MCF 10A (cell line): Measurements from ENCODE around the gene GRAMD4. TPM values are rescaled to one million over a fixed set of nuclear protein-coding genes. Genes with fewer than 3 reads are reported as not detected.

Source experiments
- BruUV-seq: library from RNA; stranded (reverse); fragments of 400-500 nt; replicated peaks from 2 replicates; lab custom pipeline; 2021; lab: Mats Ljungman, UMichigan
- CTCF ChIA-PET: fragments of 300-600 bp; sonication (Branson Sonifier 250); formaldehyde crosslinking; extraction: SDS; loops from one replicate; lab custom pipeline; 2021; ENCODE audit warnings: antibody characterized with exemption, inconsistent platforms; lab: Yijun Ruan, JAX
- POLR2A ChIA-PET: fragments of 300-600, 350-650 bp; sonication (Branson Sonifier 250); formaldehyde crosslinking; extraction: SDS; loops from one replicate; lab custom pipeline; 2020; ENCODE audit warnings: antibody characterized with exemption, inconsistent platforms; lab: Yijun Ruan, JAX
- DNase-seq: peaks from one replicate; pipeline ENCODE4 v3.0.0-alpha.2; 2018; ENCODE audit not compliant: unreplicated experiment
- H3K27ac Mint-ChIP-seq: one replicate; pipeline ENCODE4 v1.8.0; 2022; ENCODE audit warnings: mild to moderate bottlenecking, low read depth, mixed read lengths; ENCODE audit not compliant: unreplicated experiment
- H3K27me3 Mint-ChIP-seq: one replicate; pipeline ENCODE4 v1.8.0; 2022; ENCODE audit warnings: mixed read lengths; ENCODE audit not compliant: insufficient read depth, unreplicated experiment
- H3K36me3 Mint-ChIP-seq: one replicate; pipeline ENCODE4 v1.8.0; 2022; ENCODE audit warnings: mild to moderate bottlenecking, moderate library complexity, mixed read lengths; ENCODE audit not compliant: insufficient read depth, unreplicated experiment
- H3K4me1 Mint-ChIP-seq: one replicate; pipeline ENCODE4 v1.8.0; 2022; ENCODE audit warnings: mixed read lengths; ENCODE audit not compliant: insufficient read depth, unreplicated experiment
- H3K4me3 Mint-ChIP-seq: one replicate; pipeline ENCODE4 v1.8.0; 2022; ENCODE audit warnings: mild to moderate bottlenecking, moderate library complexity, mixed read lengths; ENCODE audit not compliant: unreplicated experiment
- H3K9me3 Mint-ChIP-seq: one replicate; pipeline ENCODE4 v1.8.0; 2022; ENCODE audit warnings: mixed read lengths; ENCODE audit not compliant: unreplicated experiment
- intact Hi-C: fragments of 100-400 bp; cut with micrococcal nuclease; formaldehyde crosslinking; loops from 2 replicates; pipeline ENCODE4 v1.14.1; 2022
- total RNA-seq: library from RNA; stranded (reverse); gene quantifications from 2 replicates; pipeline ENCODE4 v1.2.3, GENCODE V29; 2022
- TF ChIP-seq, protein P1 (sequence below): fragments of 200-600 bp; IDR thresholded peaks from one replicate; pipeline ENCODE4 v1.8.0; 2022; ENCODE audit warnings: antibody characterized with exemption, mild to moderate bottlenecking; ENCODE audit not compliant: unreplicated experiment

Gene GRAMD4
- total RNA-seq, 1 experiment from 2014 or later = 15.6 TPM

GRCh38 chr22:46606886-46607285 is 13.3 kb upstream of the GRAMD4 start:
- no peaks in the 10 kb centered on the region for H3K4me1 Mint-ChIP-seq
- H3K27me3 Mint-ChIP-seq = no peaks in the 10 kb centered on the region
- intact Hi-C loops = no loop called here
- peaks cover 9% of the 10 kb centered on the region for H3K36me3 Mint-ChIP-seq
- no peaks in the 10 kb centered on the region for H3K9me3 Mint-ChIP-seq
- no peak overlapping the region for H3K27ac Mint-ChIP-seq
- H3K4me3 Mint-ChIP-seq = no peak overlapping the region
- BruUV-seq = no TSS peak
- TF ChIP-seq, protein P1, sequence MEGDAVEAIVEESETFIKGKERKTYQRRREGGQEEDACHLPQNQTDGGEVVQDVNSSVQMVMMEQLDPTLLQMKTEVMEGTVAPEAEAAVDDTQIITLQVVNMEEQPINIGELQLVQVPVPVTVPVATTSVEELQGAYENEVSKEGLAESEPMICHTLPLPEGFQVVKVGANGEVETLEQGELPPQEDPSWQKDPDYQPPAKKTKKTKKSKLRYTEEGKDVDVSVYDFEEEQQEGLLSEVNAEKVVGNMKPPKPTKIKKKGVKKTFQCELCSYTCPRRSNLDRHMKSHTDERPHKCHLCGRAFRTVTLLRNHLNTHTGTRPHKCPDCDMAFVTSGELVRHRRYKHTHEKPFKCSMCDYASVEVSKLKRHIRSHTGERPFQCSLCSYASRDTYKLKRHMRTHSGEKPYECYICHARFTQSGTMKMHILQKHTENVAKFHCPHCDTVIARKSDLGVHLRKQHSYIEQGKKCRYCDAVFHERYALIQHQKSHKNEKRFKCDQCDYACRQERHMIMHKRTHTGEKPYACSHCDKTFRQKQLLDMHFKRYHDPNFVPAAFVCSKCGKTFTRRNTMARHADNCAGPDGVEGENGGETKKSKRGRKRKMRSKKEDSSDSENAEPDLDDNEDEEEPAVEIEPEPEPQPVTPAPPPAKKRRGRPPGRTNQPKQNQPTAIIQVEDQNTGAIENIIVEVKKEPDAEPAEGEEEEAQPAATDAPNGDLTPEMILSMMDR = no peak
- ChIA-PET POLR2A (no interaction called here), CTCF (no interaction called here)
- DNase-seq = no peak

DNA sequence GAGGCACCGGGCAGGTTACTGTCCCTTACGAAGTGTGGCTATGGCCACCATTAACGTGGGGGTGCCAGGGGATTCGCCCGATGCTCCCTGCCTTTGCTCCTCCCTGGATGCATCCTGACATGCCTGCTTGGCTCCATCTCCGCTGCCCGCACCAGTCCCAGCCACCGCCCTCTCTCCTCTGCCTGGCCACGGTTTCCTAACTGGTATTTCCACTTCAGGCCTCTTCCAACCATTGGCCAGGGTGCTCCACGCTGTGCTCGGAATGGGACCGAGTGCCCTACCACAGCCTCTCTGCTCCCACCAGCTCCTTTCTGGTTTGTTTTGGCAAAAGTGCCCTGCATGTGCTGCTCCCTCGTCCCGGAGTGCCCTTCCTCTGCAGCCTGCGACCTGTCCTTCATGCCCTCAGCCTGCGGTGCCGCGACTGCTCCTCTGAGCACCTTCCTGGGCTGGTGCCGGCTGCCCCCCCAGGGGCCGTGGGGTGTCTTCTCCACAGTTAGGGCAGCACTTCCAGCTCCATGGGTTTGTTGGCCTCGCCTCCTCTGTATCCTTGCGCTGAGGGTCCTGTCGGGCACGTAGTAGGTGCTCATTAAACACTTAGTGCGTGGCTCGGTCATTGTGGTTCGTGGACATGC is 12.6 kb upstream of the GRAMD4 start:
- H3K9me3 Mint-ChIP-seq = no peaks in the 10 kb centered on the region
- TF ChIP-seq, protein P1 = no peak
- intact Hi-C loops = no loop called here
- no peak overlapping the region for H3K27ac Mint-ChIP-seq
- H3K27me3 Mint-ChIP-seq = no peaks in the 10 kb centered on the region
- BruUV-seq = no TSS peak
- no peaks in the 10 kb centered on the region for H3K4me1 Mint-ChIP-seq
- no peak overlapping the region for H3K4me3 Mint-ChIP-seq
- peaks cover 9% of the 10 kb centered on the region for H3K36me3 Mint-ChIP-seq
- no peak for DNase-seq
- ChIA-PET CTCF (interaction anchor here (0.9 kb wide), 1 partner anchor 45 kb away, joined by 4 read pairs; no protein-coding TSS in a partner anchor), POLR2A (no interaction called here)

- ChIA-PET POLR2A (no interaction called here), CTCF (interaction anchor here (0.6 kb wide), 1 partner anchor 31 kb away, joined by 3 read pairs; no protein-coding TSS in a partner anchor)
- BruUV-seq = no TSS peak
- H3K27ac Mint-ChIP-seq = no peak overlapping the region
- no peaks in the 10 kb centered on the region for H3K9me3 Mint-ChIP-seq
- peaks cover 5% of the 10 kb centered on the region for H3K4me1 Mint-ChIP-seq
- TF ChIP-seq, protein P1 = no peak
- DNase-seq = no peak
- no peaks in the 10 kb centered on the region for H3K27me3 Mint-ChIP-seq
- H3K4me3 Mint-ChIP-seq = no peak overlapping the region
- intact Hi-C loops = no loop called here
- H3K36me3 Mint-ChIP-seq = peaks cover 9% of the 10 kb centered on the region
Observed at GRCh38 chr22:46609175-46609690, 11.0 kb upstream of the GRAMD4 start.

DNA sequence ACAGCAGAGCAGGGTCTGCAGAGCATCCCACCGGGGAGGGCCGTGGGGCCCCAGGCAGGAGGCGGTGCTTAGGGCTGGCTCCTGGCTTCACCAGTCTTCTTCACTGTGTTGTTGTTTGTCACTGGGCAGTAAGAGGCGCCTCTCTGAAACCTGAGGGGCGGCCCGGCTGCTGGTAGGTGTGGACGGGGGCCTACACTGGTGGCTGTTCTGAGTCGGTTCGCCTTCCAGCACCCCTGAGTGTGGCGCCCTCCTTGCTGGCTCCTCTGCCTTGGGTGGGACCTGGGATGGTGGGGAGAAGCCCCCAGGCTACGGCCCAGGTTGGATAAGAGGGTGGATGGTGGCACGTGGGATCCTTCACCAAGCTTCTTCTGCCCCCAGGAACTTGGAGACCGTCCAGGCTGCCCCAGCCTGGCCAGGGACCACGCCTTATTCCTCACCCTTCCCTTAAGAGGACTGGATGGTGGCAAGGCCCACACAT is 10.4 kb upstream of the GRAMD4 start:
- no TSS peak for BruUV-seq
- no peak for DNase-seq
- CTCF ChIA-PET = no interaction called here
- intact Hi-C loops = no loop called here
- Mint-ChIP-seq H3K27me3 (no peaks in the 10 kb centered on the region), H3K9me3 (no peaks in the 10 kb centered on the region), H3K27ac (no peak overlapping the region), H3K36me3 (peaks cover 9% of the 10 kb centered on the region), H3K4me3 (no peak overlapping the region), H3K4me1 (peaks cover 5% of the 10 kb centered on the region)
- POLR2A ChIA-PET = no interaction called here
- TF ChIP-seq, protein P1 = no peak
